COLO668 (cell line): ENCODE data around the gene ABTB1.
"Not testable (repeated sequence)": the region's sequence is repeated elsewhere in the genome, so short reads cannot be mapped to it uniquely, and the experiment has no call there.

Experiments
- DNase-seq: peaks from one replicate; lab custom pipeline; 2025; ENCODE audit not compliant: unreplicated experiment; lab: John Stamatoyannopoulos, UW

The ABTB1 gene

DNA sequence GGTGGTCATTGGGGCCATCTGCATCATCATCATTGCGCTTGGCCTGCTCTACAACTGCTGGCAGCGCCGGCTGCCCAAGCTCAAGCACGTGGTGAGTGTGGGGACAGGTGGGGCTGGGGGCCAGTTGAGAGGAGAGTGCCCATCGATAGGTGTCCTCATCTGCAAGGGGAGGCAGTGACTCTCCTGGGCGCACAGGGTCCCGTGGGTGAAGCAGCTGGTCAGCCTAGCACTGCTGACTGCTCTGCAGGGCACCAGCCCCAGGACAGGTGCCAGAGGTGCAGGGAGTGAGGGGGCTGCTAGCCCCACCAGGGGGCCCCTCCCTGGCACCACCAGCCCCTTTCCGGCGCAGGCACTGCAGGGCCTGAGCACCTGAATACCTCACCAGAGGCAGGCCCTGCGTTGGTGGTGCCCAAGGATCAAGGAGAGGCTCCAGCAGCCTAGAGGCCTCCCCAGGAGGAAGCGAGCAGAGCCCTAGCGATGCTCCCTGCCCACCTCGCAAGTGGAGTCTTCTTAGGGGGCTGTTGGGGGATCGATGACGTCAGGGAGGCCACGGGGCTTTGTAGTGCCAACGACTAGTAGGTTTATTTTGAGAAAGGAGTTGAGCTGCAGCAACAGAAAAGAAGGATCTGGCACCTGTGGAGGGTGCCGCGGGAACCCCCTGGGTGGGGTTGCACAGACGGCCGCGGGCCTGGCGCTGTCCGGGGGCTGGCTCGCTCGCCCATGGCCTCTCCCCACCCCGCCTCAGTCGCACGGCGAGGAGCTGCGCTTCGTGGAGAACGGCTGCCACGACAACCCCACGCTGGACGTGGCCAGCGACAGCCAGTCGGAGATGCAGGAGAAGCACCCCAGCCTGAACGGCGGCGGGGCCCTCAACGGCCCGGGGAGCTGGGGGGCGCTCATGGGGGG is 976 bp upstream of the ABTB1 start:
- DNase-seq: peak; percentile 18

DNA sequence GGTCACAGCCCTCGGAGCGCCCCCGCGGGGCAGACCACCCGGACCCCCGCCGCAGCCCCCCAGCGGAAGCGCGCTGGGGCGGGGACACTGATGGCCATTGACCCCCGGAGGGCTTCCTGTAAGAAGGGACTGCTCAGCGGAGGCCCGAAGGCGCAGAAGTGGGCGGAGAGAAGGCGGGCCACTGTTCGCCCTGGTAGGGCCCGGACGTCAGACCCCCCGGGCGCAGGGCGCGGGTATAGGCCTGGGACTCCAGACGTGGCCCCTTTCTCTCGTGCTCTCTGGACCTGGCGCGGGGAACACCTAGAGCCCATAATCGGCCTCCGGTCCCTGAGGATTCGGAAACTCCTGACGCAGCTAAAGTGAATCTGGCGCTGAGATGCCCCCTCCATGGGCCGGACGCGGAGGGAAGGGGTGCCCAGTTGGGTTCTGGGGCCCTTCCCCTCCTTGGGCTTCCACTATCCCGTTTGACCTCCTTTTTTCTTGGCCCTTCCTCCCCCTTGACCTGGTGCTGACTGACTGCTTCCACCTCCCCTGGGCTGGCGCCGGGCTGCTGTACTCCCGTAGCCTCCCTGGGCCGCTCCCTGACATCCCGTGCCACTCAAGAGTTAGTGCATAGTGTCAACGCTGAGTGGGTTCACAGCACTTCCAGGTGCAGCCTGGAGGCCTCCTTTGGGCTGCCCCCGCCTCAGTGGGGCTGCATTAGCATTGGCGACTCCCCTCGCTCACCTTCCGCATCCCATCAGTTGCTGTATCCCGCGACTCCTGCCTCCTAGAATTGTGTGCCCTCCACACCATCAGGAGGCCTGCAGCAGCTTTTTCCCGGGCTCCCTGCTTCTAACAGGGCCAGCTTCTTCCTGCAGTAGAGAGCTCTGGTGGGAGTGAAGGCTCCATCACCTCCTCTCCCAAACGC is 694 bp downstream of the ABTB1 start:
- DNase-seq: peak; percentile 28

DNA sequence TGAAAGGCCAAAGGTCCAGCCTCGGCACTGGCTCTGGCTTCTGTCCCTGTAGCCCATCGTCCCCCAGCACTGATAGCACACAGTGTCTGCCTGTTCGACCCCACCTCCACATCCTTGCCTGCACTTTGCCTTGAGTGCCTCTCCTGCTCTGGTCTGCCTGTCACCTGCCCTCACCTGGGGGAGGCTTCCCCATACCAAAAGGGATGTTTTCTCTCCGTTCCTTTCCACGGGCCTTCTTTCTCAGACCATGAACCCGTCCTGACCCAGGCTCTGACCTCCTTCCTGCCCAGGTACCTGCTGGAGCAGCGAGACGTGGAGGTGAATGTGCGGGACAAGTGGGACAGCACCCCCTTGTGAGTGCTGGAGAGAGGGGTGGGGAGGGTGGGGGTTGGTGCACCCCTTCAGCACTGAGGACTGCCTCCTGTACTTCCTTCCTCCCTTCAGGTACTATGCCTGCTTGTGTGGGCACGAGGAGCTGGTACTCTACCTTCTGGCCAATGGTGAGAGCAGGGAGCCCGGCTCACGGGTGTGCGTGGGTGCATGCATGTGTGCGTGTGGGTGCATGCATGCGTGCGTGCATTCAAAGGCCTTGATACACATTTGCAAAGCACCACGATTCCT is 1.5 kb downstream of the ABTB1 start:
- DNase-seq: no peak

DNA sequence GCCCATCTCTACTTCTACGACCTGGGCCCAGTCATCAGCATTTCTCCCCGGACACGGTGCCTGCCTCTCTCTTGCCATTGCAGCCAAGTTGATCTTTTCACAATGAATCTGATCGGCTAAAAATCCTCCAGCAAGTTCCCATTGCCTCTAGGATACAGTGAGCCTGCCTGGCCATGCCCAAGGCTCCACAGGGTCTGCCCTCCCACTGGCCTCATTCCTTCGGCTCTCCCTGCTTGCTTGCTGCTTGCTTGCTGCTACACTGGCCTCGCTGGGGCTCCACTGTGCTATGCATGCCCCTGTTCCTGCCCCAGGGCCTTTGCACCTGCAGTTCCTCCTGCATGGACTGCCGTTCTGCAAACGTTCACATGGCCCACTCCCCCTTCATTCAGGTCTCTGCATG is 2.0 kb downstream of the ABTB1 start:
- no peak for DNase-seq

DNA sequence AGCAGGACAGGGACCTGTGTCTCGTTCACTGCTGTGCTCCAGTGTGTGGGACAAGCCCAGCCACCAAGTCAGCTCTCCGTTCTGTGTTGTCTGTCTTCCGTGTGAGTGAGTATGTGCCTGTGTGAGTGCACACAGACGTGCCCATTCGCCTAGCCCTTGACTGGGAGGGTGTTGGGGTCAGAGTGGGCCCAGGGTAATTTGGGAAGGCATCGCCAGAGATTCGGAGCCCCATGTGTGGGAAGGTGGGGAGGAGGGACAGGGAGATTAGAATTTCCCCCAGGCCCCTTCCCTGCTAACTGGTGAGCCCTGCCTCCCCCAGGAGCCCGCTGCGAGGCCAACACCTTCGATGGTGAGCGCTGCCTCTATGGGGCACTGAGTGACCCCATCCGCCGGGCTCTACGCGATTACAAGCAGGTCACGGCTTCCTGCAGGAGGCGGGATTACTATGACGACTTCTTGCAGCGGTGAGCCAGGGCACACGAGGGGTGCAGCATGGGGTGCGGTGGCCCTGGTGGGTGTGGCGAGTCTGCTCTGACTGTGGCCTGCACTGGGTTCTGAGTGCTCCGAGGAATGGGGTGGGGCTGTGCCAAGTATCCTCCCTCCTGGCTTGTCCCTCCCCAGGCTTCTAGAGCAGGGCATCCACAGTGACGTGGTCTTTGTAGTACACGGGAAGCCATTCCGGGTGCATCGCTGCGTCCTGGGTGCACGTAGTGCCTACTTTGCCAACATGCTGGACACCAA is 3.1 kb downstream of the ABTB1 start:
- no peak for DNase-seq

DNA sequence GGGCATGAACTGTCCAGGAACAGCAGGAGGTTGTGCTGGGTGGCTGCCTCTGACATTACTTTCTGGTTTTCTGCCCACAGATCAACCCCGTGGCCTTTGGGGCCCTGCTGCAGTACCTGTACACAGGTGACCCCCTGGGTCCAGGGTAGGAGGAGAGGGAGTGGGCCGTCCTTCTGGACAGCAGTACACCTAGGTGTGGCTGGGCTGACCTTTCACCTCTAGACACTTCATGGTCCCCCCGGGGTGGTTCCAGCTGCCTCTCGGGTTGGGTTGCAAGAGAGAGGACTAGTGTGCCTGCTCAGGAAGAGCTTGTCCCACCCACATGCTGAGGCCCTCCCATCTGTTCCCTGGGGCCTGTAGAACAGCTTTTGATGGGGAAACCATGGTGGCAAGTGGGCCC is 3.7 kb downstream of the ABTB1 start:
- DNase-seq: no peak

DNA sequence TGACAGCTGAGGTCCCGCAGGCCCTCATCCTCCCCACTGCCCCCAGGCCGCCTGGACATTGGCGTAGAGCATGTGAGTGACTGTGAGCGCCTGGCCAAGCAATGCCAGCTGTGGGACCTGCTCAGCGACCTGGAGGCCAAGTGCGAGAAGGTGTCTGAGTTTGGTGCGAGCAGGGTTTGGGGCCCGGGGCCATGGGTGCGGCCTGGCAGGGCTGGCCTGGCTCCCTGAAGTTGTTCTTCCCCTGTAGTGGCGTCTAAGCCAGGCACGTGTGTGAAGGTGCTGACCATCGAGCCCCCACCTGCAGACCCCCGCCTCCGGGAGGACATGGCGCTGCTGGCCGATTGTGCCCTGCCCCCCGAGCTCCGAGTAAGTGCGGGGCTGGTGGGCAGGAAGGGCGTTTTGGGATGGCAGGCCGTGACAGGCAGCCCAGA is 4.2 kb downstream of the ABTB1 start:
- no peak for DNase-seq

DNA sequence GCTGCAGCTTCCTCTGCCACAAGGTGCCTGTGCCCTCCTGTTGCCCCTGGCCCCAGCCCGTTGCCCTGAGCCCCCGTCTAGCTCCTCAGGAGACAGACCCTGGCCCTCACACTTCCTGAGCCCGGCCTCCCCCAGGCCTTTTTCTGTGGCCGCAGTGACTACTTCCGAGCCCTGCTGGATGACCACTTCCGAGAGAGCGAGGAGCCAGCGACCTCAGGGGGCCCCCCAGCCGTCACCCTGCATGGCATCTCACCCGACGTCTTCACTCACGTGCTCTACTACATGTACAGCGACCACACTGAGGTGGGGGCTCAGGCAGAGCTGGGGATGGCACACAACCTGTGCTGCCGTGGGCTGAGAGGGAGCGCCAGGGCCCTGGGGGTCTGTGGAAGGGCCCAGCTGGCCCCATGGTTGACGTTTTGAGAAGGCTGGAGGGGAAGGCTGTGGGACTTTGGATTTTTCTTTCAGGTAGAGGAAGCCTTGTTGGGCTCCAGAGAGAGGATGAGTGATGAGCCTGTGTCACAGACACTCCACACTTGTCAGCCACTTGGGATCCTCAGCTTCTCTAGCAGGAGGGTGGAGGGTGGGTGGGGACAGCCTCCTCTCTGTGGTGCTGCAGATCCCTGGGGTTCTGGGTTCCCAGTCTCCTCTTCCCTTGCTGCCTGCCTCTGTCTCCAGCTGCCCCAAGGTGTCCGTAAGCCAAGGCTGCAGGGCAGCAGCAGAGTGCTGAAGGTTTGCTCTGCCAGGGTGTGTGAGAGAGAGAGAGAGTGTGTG is 5.0 kb downstream of the ABTB1 start:
- no peak for DNase-seq

DNA sequence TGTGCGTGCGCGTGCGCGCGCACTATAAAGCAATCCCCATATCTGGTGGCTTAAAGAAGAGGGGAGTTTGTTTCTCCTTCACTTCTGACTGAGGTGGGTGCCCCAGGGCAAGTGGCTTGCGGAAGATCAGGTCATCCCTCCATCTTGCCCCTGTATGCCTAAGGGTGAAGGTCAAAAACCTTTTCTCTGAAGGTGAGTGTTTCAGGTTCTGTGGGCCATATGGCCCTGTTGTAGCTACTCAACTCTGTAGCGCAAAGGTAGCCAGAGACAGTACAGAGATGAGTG is 5.5 kb downstream of the ABTB1 start:
- no peak for DNase-seq

DNA sequence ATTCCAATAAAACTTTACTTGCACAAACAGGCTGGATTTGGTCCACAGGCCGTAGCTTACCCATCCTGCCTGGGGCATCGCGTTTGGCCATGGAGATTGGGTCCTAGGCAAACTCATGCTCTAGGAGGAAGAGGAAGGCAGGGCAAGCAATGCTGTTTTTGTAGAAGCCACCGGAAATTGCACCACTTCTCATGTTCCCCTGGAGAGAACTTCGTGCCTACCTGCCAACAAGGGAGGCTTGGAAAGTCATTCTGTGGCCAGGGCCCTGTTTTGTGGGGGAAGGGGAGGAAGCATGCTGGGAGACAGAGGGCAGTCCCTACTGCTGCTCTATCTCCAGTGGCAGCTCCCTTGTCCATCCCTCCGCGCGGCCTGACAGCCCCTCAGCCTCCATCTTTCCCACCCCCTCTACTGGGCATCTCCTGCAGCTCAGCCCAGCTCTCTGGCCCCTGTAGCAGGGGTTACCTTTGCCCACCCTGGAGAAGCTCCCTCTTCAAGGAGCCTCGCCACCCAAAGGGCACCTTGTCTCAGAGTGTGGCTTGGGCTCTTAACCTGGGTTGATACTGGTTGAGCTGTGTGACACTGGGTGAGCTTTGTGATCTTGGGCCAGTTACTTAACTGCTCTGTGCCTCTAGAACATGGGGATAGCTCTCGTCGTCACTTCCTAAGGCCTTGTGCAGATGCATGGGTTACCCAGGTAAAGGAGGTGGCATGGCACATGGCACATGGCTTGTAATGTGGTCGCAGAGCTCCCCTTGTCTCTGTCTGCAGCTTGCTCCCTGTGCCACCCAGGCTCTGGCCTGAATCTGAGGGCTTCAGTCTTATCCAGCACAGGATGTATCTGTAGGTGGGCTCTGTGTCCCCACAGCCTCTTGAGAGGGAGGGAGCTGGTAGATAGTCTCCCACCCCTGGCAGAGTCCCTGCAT is 6.1 kb downstream of the ABTB1 start:
- no peak for DNase-seq

DNA sequence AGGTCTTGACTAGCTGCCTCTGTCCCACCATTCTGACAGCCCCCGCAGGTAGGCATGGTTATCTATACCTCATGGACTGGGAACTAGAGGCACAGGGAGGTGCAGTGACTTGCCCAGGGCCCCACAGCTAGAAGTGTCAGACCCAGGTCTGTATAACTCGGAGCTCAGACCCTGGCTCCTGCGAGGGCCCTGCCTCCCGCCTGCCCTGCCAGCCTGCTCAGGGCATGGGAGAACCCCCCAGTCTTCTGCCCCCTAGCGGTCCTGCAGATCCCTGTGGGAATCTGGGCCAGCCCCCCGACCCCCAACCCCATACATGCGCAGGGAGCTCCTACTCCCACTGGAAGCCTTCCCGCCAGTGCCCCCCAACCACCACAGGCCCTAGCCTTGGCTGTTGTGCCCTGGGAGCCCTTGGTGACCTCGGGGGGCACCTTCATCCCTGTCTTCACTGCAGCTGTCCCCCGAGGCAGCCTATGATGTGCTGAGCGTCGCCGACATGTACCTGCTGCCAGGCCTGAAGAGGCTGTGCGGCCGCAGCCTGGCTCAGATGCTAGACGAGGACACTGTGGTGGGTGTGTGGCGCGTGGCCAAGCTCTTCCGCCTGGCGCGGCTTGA is 6.9 kb downstream of the ABTB1 start:
- DNase-seq: no peak

DNA sequence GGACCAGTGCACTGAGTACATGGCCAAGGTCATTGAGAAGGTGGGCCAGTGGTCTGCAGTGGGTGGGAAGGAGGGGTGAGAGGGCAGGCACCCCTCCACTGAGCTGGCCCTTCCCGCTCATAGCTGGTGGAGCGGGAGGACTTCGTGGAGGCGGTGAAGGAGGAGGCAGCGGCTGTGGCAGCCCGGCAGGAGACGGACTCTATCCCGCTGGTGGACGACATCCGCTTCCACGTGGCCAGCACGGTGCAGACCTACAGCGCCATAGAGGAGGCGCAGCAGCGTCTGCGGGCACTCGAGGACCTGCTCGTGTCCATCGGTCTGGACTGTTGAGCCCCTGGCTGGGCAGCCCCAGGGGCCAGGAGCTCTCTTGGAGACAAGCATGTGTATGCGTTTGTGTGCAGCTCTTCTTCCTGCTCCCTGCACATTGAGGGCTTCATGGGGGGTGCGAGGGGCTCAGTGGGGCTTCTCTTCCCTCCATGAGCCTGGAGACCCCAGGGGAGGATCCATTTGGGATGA is 7.5 kb downstream of the ABTB1 start:
- no peak for DNase-seq

DNA sequence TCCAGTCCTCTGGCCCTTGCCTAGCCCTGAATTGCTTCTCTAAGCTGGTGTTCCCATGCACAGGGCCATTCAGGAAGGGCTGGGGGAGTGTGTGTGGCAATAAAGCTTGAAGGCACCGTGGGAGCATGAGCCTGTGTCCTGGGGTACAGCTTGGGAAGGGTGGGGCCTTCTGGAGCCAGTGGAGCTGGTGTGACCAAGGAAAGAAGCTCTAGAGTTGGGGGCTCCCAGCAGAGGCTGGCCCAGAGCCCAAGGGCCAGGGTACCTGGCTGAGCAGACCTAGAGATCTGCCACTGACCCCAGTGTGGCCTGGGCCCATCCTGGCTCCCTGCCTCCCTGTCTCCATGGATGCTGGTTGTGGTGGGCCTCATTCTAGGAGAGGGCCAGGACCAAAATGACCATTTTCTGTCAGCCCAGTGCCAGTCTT is 8.1 kb downstream of the ABTB1 start:
- DNase-seq: no peak

DNA sequence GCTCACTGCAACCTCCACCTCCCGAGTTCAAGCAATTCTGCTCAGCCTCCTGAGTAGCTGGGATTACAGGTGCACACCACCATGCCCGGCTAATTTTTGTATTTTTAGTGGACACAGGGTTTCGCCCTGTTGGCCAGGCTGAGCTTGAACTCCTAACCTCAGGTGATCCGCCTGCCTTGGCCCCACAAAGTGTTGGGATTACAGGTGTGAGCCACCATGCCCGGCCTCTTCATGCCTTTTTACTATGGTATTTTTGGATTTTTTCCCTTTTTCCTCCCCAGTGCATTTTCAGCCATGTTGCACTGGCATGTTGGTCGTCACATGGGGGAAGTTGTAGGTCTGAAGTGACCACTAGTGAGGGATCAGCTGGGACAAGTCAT is 9.4 kb downstream of the ABTB1 start:
- not testable (repeated sequence) for DNase-seq

DNA sequence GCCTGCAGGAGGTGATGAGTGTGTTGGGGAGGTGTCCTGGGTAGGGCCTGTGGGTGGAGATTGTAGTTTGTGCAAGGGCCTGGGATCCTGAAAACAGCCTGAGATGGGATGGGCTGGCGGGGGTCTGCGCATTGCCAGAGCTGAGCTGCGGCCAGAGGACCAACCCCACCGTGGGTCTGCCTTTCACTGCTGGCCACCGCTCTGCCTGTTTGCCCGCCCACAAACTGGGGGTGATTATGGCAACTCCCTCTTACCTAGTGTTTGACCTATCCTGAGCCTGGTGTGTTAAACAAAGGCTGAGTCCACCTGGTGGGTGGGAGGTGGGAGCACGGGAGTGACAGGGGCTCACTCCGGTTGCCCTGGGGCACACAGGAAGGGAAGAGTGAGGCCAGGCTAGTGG is 9.8 kb downstream of the ABTB1 start:
- DNase-seq: no peak

DNA sequence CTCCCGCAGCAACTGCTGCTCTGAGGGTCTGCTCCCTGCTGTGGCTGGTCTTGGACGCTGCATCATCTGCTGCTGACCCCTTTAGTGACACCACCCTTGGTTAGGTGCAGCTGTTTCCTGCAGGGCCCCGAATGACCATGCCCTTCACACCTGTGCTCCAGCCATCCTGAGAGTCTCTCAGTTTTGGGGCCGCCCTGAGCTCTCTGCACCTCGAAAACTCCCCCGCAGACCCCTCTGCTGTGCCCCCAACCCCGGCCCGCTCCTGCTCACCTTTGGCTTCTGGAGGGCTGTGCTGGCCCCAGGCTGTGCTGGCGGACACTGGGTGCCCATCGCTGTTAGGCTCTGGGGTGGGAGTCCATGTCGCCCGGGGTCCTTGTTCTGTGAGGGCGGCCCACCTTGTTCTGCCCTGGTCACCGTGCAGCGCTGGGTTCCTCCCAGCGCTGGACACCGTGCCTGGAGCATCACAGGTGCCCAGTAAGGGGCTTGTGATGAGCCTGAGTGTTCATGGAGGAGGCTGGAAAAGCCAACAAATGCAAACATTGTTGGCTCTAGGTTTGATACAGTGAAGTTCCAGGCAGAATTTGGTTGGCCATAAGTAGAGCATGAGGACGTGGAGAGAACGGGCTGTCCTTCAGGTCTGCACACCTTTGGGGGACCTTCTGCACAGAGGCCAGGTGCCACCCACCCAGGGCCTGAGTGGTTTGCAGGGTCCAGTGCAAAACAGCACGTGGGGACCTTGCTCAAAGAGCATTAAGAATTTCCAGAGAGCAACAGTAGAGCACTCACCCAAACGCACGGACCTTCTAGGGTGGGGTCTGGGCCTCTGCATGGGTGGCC is 12.3 kb downstream of the ABTB1 start:
- DNase-seq: peak; percentile 12

DNA sequence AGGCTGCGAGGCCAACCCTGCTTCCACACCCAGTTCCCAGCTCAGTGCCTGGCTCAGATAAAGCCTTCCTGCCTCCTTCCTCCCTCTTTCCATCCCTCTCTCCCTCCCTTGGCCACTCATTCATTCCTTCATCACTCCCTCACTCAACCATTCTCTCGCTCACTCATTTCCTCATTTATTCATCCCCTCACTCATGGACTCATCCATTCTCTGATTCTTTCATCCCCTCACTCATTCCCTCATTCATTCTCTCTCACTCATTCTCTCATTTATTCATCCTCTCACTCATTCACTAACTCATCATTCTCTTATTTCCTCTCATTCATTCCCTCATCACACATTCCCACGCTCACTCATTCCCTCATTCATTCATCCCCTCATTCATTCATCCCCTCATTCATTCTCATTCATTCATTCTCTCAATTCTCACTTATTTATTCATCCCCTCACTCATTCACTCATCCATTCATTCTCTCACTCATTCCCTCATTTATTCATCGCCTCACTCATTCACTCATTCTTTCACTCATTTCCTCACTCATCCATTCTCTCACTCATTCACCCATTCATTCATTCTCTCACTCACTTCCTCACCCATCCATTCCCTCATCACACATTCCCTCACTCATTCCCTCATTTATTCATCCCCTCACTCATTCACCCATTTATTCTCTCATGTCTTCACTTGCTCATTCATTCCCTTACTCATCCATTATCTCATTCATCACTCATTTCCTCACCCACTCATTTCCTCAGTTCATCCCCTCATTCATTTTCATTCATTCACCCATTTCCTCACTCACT is 13.2 kb downstream of the ABTB1 start:
- DNase-seq: no peak
